IPS DF 4.7 (cell line): ENCODE data around the gene LDLRAD3.

Experiments
- DNase-seq: peaks from one replicate; pipeline ENCODE4 v3.0.0-alpha.2; 2013; ENCODE audit warnings: low spot score; ENCODE audit errors: extremely low read depth

LDLRAD3 gene

GRCh38 chr11:35927104-35927503 is 16.8 kb upstream of the LDLRAD3 start:
- DNase-seq: no peak

- DNase-seq: no peak
These were observed 16.2 kb upstream of the LDLRAD3 start for GRCh38 chr11:35927682-35928081.

GRCh38 chr11:35928688-35929395 is 15.0 kb upstream of the LDLRAD3 start:
- no peak for DNase-seq

- DNase-seq: no peak
These were observed 13.4 kb upstream of the LDLRAD3 start for GRCh38 chr11:35930466-35930865.

- DNase-seq: no peak
These were observed 11.7 kb upstream of the LDLRAD3 start for GRCh38 chr11:35932121-35932520.

GRCh38 chr11:35932681-35933319 is 11.1 kb upstream of the LDLRAD3 start:
- DNase-seq: no peak

GRCh38 chr11:35933320-35933871 is 10.5 kb upstream of the LDLRAD3 start:
- no peak for DNase-seq

- no peak for DNase-seq
These were observed 9.6 kb upstream of the LDLRAD3 start for GRCh38 chr11:35934271-35934670.

- no peak for DNase-seq
These were observed 8.9 kb upstream of the LDLRAD3 start for GRCh38 chr11:35934981-35935380.

- DNase-seq: no peak
These were observed 8.5 kb upstream of the LDLRAD3 start for GRCh38 chr11:35935390-35935789.

GRCh38 chr11:35937111-35937510 is 6.8 kb upstream of the LDLRAD3 start:
- no peak for DNase-seq

GRCh38 chr11:35937700-35938099 is 6.2 kb upstream of the LDLRAD3 start:
- no peak for DNase-seq

GRCh38 chr11:35938231-35938630 is 5.6 kb upstream of the LDLRAD3 start:
- no peak for DNase-seq

- no peak for DNase-seq
These were observed 553 bp upstream of the LDLRAD3 start for GRCh38 chr11:35943309-35943708.

GRCh38 chr11:35944503-35945136 is 758 bp downstream of the LDLRAD3 start:
- no peak for DNase-seq

- DNase-seq: no peak
These were observed 1.3 kb downstream of the LDLRAD3 start for GRCh38 chr11:35945137-35945518.

- DNase-seq: no peak
These were observed 2.9 kb downstream of the LDLRAD3 start for GRCh38 chr11:35946766-35947165.

GRCh38 chr11:35947437-35947836 is 3.6 kb downstream of the LDLRAD3 start:
- DNase-seq: no peak

- DNase-seq: no peak
These were observed 5.4 kb downstream of the LDLRAD3 start for GRCh38 chr11:35949242-35949641.

GRCh38 chr11:35950082-35950481 is 6.2 kb downstream of the LDLRAD3 start:
- no peak for DNase-seq

GRCh38 chr11:35951680-35952079 is 7.8 kb downstream of the LDLRAD3 start:
- DNase-seq: no peak

GRCh38 chr11:35953081-35953760 is 9.4 kb downstream of the LDLRAD3 start:
- DNase-seq: no peak
